Body of pancreas (tissue), 4 donors: ENCODE results near the gene SLX4IP. TPM values are rescaled to one million over a fixed set of nuclear protein-coding genes. Genes with fewer than 3 reads are reported as not detected.
A peak's percentile ranks its signal among the peaks of the same experiment; 100 is the strongest.

Source experiments
- ATAC-seq: fragments of 150-250 bp; one replicate; pipeline ENCODE4 v1.9.1; 2016
- DNase-seq, 4 donors: peaks; one replicate each; pipeline ENCODE4 v3.0.0-alpha.2; 2019
- H3K27ac ChIP-seq, 4 donors: fragments of 200-600 bp; sonication (generic); 1 replicate in 3 of 4; 2 replicates in 1 of 4; pipeline versions ENCODE4 v1.5.1 to v1.6.1; 2016 to 2019; ENCODE audit warnings: mild to moderate bottlenecking in 1 of 4, mixed read lengths in 1 of 4, moderate library complexity in 1 of 4
- H3K27me3 ChIP-seq, 2 donors: fragments of 200-600 bp; sonication (generic); one replicate each; pipeline ENCODE4 v1.6.0; 2016; ENCODE audit warnings: mild to moderate bottlenecking in 1 of 2
- H3K36me3 ChIP-seq, 2 donors: fragments of 200-600 bp; sonication (generic); replicated peaks in 1 of 2; 2 replicates each; pipeline ENCODE4 v1.5.1; 2016; ENCODE audit warnings: low read depth in 2 of 2; ENCODE audit not compliant: insufficient read depth in 1 of 2
- H3K4me1 ChIP-seq: fragments of 200-600 bp; sonication (generic); one replicate; pipeline ENCODE4 v1.6.0; 2016
- H3K4me3 ChIP-seq, 2 donors: fragments of 200-600 bp; sonication (generic); 1 replicate in 1 of 2; 2 replicates in 1 of 2; pipeline ENCODE4 v1.5.1; 2016 to 2019
- H3K9me3 ChIP-seq, 3 donors: fragments of 200-600 bp; sonication (generic); 1 replicate in 2 of 3; 2 replicates in 1 of 3; pipeline ENCODE4 v1.5.1; 2016
- CTCF ChIP-seq, 7 experiments: fragments of 450-650 bp in 4 of 7; fragments of 200-600 bp in 3 of 7; sonication (generic) in 3 of 7; IDR thresholded peaks; one replicate each; pipeline ENCODE4 v1.5.1; 2016 to 2019; ENCODE audit warnings: antibody characterized with exemption in 7 of 7
- POLR2A ChIP-seq, 3 donors: fragments of 450-650 bp; IDR thresholded peaks; one replicate each; pipeline ENCODE4 v1.6.1; 2016; ENCODE audit warnings: antibody characterized with exemption in 3 of 3, mild to moderate bottlenecking in 2 of 3
- WGBS, 2 donors: methylation state at CpG; one replicate each; pipeline ENCODE4 v1.1.5; 2017; 5-methylcytosine and 5-hydroxymethylcytosine counted together
- intact Hi-C: fragments of 100-400 bp; cut with DNase I; formaldehyde crosslinking; loops from one replicate; pipeline ENCODE4 v1.15.1; 2023
- total RNA-seq, 2 donors: library from RNA; depleted of rRNA; stranded (reverse); fragments of >200 nt; gene quantifications; one replicate each; pipeline ENCODE4 v1.1.0, GENCODE V29; 2016

SLX4IP gene
- total RNA-seq, 2 donors from 2014 or later: 4.3 to 4.7 TPM

DNA sequence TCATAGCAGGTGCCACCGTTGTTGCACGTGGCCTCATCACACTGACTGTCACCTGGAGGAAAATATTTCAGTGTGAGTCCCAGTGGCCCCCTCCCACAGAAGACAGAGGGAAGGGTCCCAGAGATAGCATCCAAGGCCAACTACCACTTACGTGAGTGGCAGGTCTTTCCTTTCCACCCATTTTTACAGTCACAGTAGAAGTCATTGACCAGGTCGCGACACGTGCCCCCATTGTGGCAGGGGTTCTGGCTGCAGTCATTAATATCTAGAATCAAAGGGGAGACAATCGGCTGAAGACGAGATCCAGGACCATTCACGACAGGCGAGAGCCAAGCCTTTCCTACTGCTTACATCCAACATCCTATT lies 210.1 kb downstream of the SLX4IP start:
- Histone ChIP-seq H3K4me1 (no peaks in the 10 kb centered on the region), H3K4me3 (no peak overlapping the region), H3K36me3 (peaks cover 30 to 71% of the 10 kb centered on the region in 2 donors), H3K9me3 (no peaks in the 10 kb centered on the region), H3K27me3 (no peaks in the 10 kb centered on the region), H3K27ac (no peak overlapping the region)
- DNase-seq (no peak), ATAC-seq (no peak)
- intact Hi-C loops: no loop called here
- TF ChIP-seq CTCF (IDR thresholded peaks at IDR 0.05) (no peak), POLR2A (IDR thresholded peaks at IDR 0.05) (no peak)
- WGBS, 2 donors: 79 to 91% methylated on average over 10 of the region's 10 CpGs

GRCh38 chr20:10646006-10646405 lies 210.9 kb downstream of the SLX4IP start:
- Histone ChIP-seq H3K9me3 (no peaks in the 10 kb centered on the region), H3K4me1 (no peaks in the 10 kb centered on the region), H3K27me3 (no peaks in the 10 kb centered on the region), H3K36me3 (peaks cover 25 to 71% of the 10 kb centered on the region in 2 donors), H3K27ac (no peak overlapping the region), H3K4me3 (no peak overlapping the region)
- no peak for TF ChIP-seq POLR2A (IDR thresholded peaks at IDR 0.05)
- TF ChIP-seq CTCF (IDR thresholded peaks at IDR 0.05): no peak
- no peak for ATAC-seq
- intact Hi-C loops: no loop called here
- whole genome bisulfite sequencing, 2 donors: 83 to 84% methylated on average over 4 of the region's 4 CpGs
- DNase-seq: no peak

DNA sequence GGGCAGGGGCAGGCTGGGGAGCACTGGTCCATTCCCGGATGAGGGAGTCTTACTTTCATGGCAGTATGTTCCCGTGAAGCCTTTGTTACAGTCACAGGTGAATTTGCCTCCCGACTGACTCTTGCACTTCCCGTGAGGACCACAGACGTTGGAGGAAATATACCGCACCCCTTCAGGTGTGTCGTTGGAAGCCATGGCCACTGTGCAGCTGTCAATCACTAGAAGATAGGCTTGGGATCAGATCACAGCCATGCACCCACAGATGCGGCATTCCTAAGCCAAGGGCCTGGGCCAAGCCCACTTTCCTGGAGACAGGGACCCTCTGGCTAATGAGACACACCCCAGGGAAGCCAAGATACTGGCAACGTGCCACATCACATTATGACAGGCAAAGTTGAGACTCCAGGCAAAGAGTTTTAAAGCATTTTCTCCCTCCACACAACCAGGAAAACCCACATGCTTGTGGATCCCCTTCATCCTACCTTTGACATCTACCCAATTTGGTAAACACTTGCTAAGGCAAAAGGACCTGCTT lies 211.8 kb downstream of the SLX4IP start:
- WGBS, 2 donors: 85 to 90% methylated on average over 8 to 9 of the region's 9 CpGs

DNA sequence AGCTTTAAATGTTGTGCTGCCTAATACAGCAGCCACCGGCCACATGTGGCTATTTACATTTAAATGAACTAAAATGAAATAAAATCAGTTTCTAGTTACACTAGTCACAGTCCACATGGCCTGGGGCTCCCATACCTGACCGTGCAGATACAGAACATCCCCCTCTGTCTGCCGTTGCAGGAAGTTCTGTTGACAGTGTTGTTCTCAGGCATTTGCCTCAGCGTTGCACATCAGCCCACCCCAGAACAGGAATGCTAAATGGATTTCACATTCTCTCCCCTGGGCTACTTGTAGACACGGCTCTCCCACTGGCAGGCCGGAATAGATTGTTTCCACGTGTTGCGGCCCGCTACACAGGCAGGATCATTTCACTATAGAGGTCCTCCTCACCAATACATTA lies 212.4 kb downstream of the SLX4IP start:
- 79 to 84% methylated on average over 9 of the region's 9 CpGs for WGBS, 2 donors
- no peak overlapping the region for H3K4me3 ChIP-seq
- H3K36me3 ChIP-seq: peaks cover 16 to 65% of the 10 kb centered on the region in 2 donors
- H3K9me3 ChIP-seq: no peaks in the 10 kb centered on the region
- no peak overlapping the region for H3K27ac ChIP-seq
- H3K4me1 ChIP-seq: peaks cover 7% of the 10 kb centered on the region
- ATAC-seq (no peak), DNase-seq (no peak)
- H3K27me3 ChIP-seq: no peaks in the 10 kb centered on the region
- intact Hi-C loops: no loop called here
- peak in 1 of 7 experiments; percentile 21 for TF ChIP-seq CTCF (IDR thresholded peaks at IDR 0.05)
- no peak for TF ChIP-seq POLR2A (IDR thresholded peaks at IDR 0.05)

More for the DNA sequence above, 211.8 kb downstream of the SLX4IP start:
- DNase-seq (no peak), ATAC-seq (no peak)
- no peak for TF ChIP-seq CTCF (IDR thresholded peaks at IDR 0.05)
- no peak for TF ChIP-seq POLR2A (IDR thresholded peaks at IDR 0.05)
- no peak overlapping the region for H3K4me3 ChIP-seq
- peaks cover 2% of the 10 kb centered on the region for H3K4me1 ChIP-seq
- intact Hi-C loops: no loop called here
- H3K9me3 ChIP-seq: no peaks in the 10 kb centered on the region
- no peaks in the 10 kb centered on the region for H3K27me3 ChIP-seq
- H3K36me3 ChIP-seq: peaks cover 18 to 66% of the 10 kb centered on the region in 2 donors
- no peak overlapping the region for H3K27ac ChIP-seq

- DNase-seq (no peak), ATAC-seq (no peak)
- Histone ChIP-seq H3K9me3 (no peaks in the 10 kb centered on the region), H3K4me1 (peaks cover 12% of the 10 kb centered on the region), H3K36me3 (peaks cover 15 to 65% of the 10 kb centered on the region in 2 donors), H3K27ac (no peak overlapping the region), H3K4me3 (no peak overlapping the region), H3K27me3 (no peaks in the 10 kb centered on the region)
- intact Hi-C loops: no loop called here
- TF ChIP-seq POLR2A (IDR thresholded peaks at IDR 0.05) (no peak), CTCF (IDR thresholded peaks at IDR 0.05) (no peak)
- WGBS, 2 donors: 79 to 81% methylated on average over 11 of the region's 11 CpGs
Measured at GRCh38 chr20:10647909-10648308, 212.8 kb downstream of the SLX4IP start.
